ENCODE measurements around the gene HARBI1. TPM values are rescaled to one million over a fixed set of nuclear protein-coding genes. Genes with fewer than 3 reads are reported as not detected.

HARBI1 gene
- polyA plus RNA-seq, 4 donors, result 4.3 to 5.5 (median 5.1) TPM

DNA sequence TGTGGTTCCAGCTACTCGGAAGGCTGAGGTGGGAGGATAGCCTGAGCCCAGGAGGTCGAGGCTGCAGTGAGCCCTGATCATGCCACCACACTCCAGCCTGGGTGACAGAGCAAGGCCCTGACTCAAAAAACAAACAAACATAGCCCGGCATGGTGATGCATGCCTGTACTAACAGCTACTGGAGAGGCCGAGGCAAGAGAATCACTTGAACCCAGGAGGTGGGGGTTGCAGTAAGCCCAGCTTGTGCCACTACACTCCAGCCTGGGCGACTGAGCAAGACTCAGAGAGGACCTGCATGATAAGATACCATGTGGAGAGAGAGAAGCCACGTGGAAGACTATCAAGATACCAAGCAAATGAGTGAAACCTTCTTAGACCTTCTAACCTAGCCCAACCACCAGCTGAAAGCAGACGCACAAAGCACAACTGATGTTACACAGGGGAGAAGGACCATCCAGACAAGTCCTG is 59.3 kb downstream of the HARBI1 start:
- no peak for DNase-seq (ENCODE audit: low read depth in 4 of 4, low spot score in 2 of 4)

DNA sequence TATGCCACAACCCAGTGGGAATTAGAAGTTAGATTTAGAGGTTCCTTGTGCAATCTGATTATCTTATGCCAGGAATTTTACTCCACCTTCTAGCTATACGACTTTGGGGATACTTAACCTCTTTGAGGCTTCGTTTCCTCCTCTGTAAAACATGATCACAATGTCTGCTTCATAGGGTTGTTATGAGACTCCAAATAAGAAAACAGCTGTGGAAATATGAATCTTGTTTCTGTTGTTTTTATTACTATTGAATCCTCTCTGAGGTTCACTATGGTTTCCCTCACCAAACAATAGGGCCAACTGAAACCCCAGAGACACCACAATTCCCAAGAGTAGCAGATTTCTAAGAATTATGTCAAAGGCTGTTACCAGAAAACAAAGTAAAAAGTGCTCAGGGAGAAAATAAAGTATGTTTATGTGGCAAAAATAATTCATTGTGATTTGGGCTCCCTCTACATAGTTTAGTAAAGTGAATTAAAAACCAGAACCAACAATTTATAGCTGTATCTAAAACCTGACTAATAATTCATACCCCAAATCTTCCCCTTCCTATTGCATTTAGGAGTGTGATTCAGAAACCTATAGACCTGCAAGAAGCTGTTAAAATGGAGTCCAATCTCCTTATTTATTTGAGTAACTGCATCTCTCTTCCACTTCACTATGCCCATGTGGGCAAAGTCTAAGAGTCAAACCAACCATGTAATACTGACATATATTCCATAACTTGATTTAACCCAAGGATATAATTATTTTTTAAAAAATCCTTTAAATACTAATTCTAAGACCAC is 61.6 kb downstream of the HARBI1 start:
- DNase-seq (ENCODE audit: low read depth in 4 of 4, low spot score in 2 of 4), result no peak

- DNase-seq (ENCODE audit: low read depth in 4 of 4, low spot score in 2 of 4), result no peak
Observed at GRCh38 chr11:46554213-46555147, 62.5 kb downstream of the HARBI1 start.

DNA sequence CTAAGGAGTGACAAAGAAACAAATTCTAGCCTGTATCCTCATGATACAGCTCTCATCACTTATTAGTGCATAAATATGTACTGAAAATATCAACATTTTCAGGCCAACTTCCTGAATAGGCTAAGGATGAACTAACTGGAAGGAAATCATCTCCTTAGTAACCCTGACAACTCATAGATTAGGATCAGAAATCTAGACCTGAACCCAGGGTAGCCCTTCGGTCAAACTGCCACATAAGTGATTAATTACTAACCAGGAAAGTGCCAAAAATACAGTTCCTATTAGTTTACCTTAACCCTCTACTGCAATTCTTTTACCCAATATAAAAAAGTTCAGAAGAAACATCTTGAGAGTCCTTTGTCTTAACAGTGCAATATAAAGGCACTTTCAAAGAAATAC is 63.2 kb downstream of the HARBI1 start:
- DNase-seq (ENCODE audit: low read depth in 4 of 4, low spot score in 2 of 4), result no peak

Other genes starting within 250 kb of the HARBI1 start
- gene MDK, start 235.6 kb downstream of the HARBI1 start, polyA plus RNA-seq (ENCODE audit: insufficient read length in 4 of 4), result 1,000 to 10,000 TPM in 1 of 4 donors, 100 to 1,000 TPM in 3; 690 to 1,120 (median 845) TPM
- under 1 TPM; 0.13 to 0.32 (median 0.19) TPM for gene CHRM4, start 225.5 kb downstream of the HARBI1 start, polyA plus RNA-seq (ENCODE audit: insufficient read length in 4 of 4)
- 10 to 100 TPM; 24.6 to 28.4 (median 26.3) TPM for gene AMBRA1, start 23.2 kb downstream of the HARBI1 start, polyA plus RNA-seq (ENCODE audit: insufficient read length in 4 of 4)
- 10 to 100 TPM; 62.8 to 82.3 (median 66.0) TPM for gene ATG13, start 326 bp upstream of the HARBI1 start, polyA plus RNA-seq (ENCODE audit: insufficient read length in 4 of 4)
- 10 to 100 TPM; 46.0 to 62.3 (median 56.8) TPM for gene ARHGAP1, start 83.4 kb upstream of the HARBI1 start, polyA plus RNA-seq (ENCODE audit: insufficient read length in 4 of 4)
- 10 to 100 TPM in 2 of 4 donors, 1 to 10 TPM in 2; 7.6 to 13.6 (median 11.5) TPM for gene ZNF408, start 83.8 kb upstream of the HARBI1 start, polyA plus RNA-seq (ENCODE audit: insufficient read length in 4 of 4)
- gene F2, start 102.0 kb upstream of the HARBI1 start, polyA plus RNA-seq (ENCODE audit: insufficient read length in 4 of 4), result 1 to 10 TPM in 1 of 4 donors, under 1 TPM in 3; 0.11 to 4.0 (median 0.33) TPM
- 100 to 1,000 TPM in 1 of 4 donors, 10 to 100 TPM in 3; 87.7 to 104 (median 94.5) TPM for gene CKAP5, start 229.1 kb upstream of the HARBI1 start, polyA plus RNA-seq (ENCODE audit: insufficient read length in 4 of 4)